Stimulated activated CD8-positive, alpha-beta memory T cell treated with anti-CD3 and anti-CD28 coated beads, Interleukin-7, amount 100 ng/mL, for 24 hours (primary cell): Measurements from ENCODE around the gene AHSA1.
A peak's percentile ranks its signal among the peaks of the same experiment; 100 is the strongest.
"Not testable (repeated sequence)": the region's sequence is repeated elsewhere in the genome, so short reads cannot be mapped to it uniquely, and the experiment has no call there.

ENCODE experiments used
- DNase-seq: peaks from one replicate; pipeline ENCODE4 v3.0.0-alpha.2; 2020; ENCODE audit warnings: low read depth

Gene AHSA1

GRCh38 chr14:77457522-77458248, at the start of gene AHSA1, which contains the start of gene VIPAS39:
TSS of gene AHSA1 (plus strand) at chr14:77458093. CDS start at chr14:77458190, 97 bp downstream.
TSS of gene VIPAS39 (minus strand) at chr14:77457601. CDS start at chr14:77454102, 3,499 bp downstream.
- DNase-seq: peak; percentile 76

- no peak for DNase-seq
Measured at GRCh38 chr14:77409131-77409533, 48.8 kb upstream of the AHSA1 start.

GRCh38 chr14:77415403-77416030, 42.4 kb upstream of the AHSA1 start:
- DNase-seq: not testable (repeated sequence)

GRCh38 chr14:77416098-77416497, 41.8 kb upstream of the AHSA1 start:
- DNase-seq: not testable (repeated sequence)

GRCh38 chr14:77416836-77417235, 41.1 kb upstream of the AHSA1 start:
- no peak for DNase-seq

- DNase-seq: no peak
Measured at GRCh38 chr14:77421201-77421600, 36.7 kb upstream of the AHSA1 start.

GRCh38 chr14:77423423-77423822, 34.5 kb upstream of the AHSA1 start, which contains the start of gene NOXRED1:
TSS of gene NOXRED1 (minus strand) at chr14:77423523. CDS start at chr14:77422889, 634 bp downstream.
- DNase-seq: no peak

GRCh38 chr14:77424862-77425261, 33.0 kb upstream of the AHSA1 start:
- DNase-seq: no peak

GRCh38 chr14:77426396-77426795, 31.5 kb upstream of the AHSA1 start:
- DNase-seq: no peak

- DNase-seq: no peak
Measured at GRCh38 chr14:77436042-77436441, 21.9 kb upstream of the AHSA1 start.

- no peak for DNase-seq
Measured at GRCh38 chr14:77438596-77438995, 19.3 kb upstream of the AHSA1 start.

- no peak for DNase-seq
Measured at GRCh38 chr14:77439861-77440260, 18.0 kb upstream of the AHSA1 start.

- DNase-seq: no peak
Measured at GRCh38 chr14:77442196-77442595, 15.7 kb upstream of the AHSA1 start.

- no peak for DNase-seq
Measured at GRCh38 chr14:77455966-77456640, 1.8 kb upstream of the AHSA1 start.

GRCh38 chr14:77457115-77457521, 775 bp upstream of the AHSA1 start:
- no peak for DNase-seq

- peak; percentile 10 for DNase-seq
Measured at GRCh38 chr14:77458249-77458950, 507 bp downstream of the AHSA1 start.

GRCh38 chr14:77459072-77459723, 1.3 kb downstream of the AHSA1 start:
- peak; percentile 43 for DNase-seq

GRCh38 chr14:77467801-77468200, 9.9 kb downstream of the AHSA1 start:
- DNase-seq: no peak

- no peak for DNase-seq
Measured at GRCh38 chr14:77469067-77469505, 11.2 kb downstream of the AHSA1 start.

- DNase-seq: no peak
Measured at GRCh38 chr14:77469539-77469938, 11.6 kb downstream of the AHSA1 start.

- DNase-seq: no peak
Measured at GRCh38 chr14:77470224-77470870, 12.5 kb downstream of the AHSA1 start.
